GM19043 (cell line): ENCODE results near the gene MT1M.
"Not testable (repeated sequence)": the region's sequence is repeated elsewhere in the genome, so short reads cannot be mapped to it uniquely, and the experiment has no call there.

Source experiments
- ATAC-seq: cut with Tn5 transposase; IDR thresholded peaks from one replicate; pipeline ENCODE4 v1.9.1; 2021; ENCODE audit warnings: low read depth; ENCODE audit not compliant: unreplicated experiment

The MT1M gene

GRCh38 chr16:56645838-56646237 lies 13.4 kb downstream of the MT1M start:
- no peak for ATAC-seq

- no peak for ATAC-seq
Measured at GRCh38 chr16:56647641-56648431, 15.4 kb downstream of the MT1M start.

- no peak for ATAC-seq
Measured at GRCh38 chr16:56649271-56649670, 16.8 kb downstream of the MT1M start.

GRCh38 chr16:56649820-56650219 lies 17.4 kb downstream of the MT1M start:
- ATAC-seq = no peak

- ATAC-seq = no peak
Measured at GRCh38 chr16:56651586-56651985, 19.1 kb downstream of the MT1M start, which contains the start of gene MT1B. TSS of gene MT1B (plus strand) at chr16:56651886. CDS start at chr16:56651954, 68 bp downstream.

GRCh38 chr16:56652600-56652999 lies 20.1 kb downstream of the MT1M start:
- no peak for ATAC-seq

GRCh38 chr16:56653218-56653617 lies 20.8 kb downstream of the MT1M start:
- no peak for ATAC-seq

GRCh38 chr16:56657555-56658326 lies 25.3 kb downstream of the MT1M start, which contains the start of gene MT1F:
TSS of gene MT1F (plus strand) at chr16:56657959. CDS start at chr16:56658059, 100 bp downstream.
- ATAC-seq = no peak

GRCh38 chr16:56658327-56658875 lies 25.9 kb downstream of the MT1M start:
- no peak for ATAC-seq

GRCh38 chr16:56662357-56663354 lies 30.2 kb downstream of the MT1M start:
- no peak for ATAC-seq

GRCh38 chr16:56664506-56664905 lies 32.0 kb downstream of the MT1M start:
- no peak for ATAC-seq

- not testable (repeated sequence) for ATAC-seq
Measured at GRCh38 chr16:56665286-56666261, 33.1 kb downstream of the MT1M start.

- no peak for ATAC-seq
Measured at GRCh38 chr16:56667581-56668571, 35.4 kb downstream of the MT1M start, which contains the start of gene MT1G. TSS of gene MT1G (minus strand) at chr16:56668065. CDS start at chr16:56667993, 72 bp downstream.

- no peak for ATAC-seq
Measured at GRCh38 chr16:56669005-56669839, 36.8 kb downstream of the MT1M start, which contains the start of gene MT1H. TSS of gene MT1H (plus strand) at chr16:56669814. CDS start at chr16:56669885, 71 bp downstream.

GRCh38 chr16:56669840-56670619 lies 37.6 kb downstream of the MT1M start:
- no peak for ATAC-seq

GRCh38 chr16:56670620-56670934 lies 38.1 kb downstream of the MT1M start:
- no peak for ATAC-seq
